ENCODE results near the gene C10orf90. TPM values are rescaled to one million over a fixed set of nuclear protein-coding genes. Genes with fewer than 3 reads are reported as not detected.

C10orf90 gene
- total RNA-seq, 1 donor from 2014 or later: not detected

GRCh38 chr10:126674741-126675515 is 4.4 kb upstream of the C10orf90 start:
- DNase-seq: no peak

GRCh38 chr10:126673565-126673964 is 3.1 kb upstream of the C10orf90 start:
- no peak for DNase-seq

DNA sequence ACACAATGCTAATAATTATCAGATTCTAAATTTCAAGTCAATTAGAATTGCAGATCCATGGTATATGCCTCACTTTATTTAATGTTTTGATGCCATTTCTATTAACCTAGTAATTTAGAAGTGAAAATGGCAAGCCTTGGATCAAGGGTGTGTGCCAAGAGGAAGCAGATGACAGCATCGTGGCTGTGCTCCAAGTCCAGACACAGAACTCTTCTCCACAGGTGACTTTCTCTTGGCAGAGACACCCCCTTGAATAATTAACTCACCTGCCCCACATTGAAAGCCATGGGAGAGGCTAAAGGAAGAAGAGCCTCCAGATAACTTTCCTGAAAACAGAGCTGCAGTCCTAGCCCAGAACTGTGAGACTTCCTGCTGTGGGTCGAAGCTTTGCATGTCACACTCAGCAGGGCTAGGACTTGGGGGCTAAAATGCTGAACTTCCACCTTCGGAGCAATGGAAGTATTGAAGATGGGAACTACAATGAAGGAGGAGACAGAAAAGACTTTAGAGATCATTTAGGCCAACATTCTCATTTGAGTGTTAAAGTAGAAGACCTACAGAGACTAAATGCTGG is 996 bp upstream of the C10orf90 start:
- no peak for DNase-seq

- no peak for DNase-seq
Measured at GRCh38 chr10:126670895-126671261, 385 bp upstream of the C10orf90 start.

GRCh38 chr10:126669168-126669567 is 1.3 kb downstream of the C10orf90 start:
- no peak for DNase-seq

DNA sequence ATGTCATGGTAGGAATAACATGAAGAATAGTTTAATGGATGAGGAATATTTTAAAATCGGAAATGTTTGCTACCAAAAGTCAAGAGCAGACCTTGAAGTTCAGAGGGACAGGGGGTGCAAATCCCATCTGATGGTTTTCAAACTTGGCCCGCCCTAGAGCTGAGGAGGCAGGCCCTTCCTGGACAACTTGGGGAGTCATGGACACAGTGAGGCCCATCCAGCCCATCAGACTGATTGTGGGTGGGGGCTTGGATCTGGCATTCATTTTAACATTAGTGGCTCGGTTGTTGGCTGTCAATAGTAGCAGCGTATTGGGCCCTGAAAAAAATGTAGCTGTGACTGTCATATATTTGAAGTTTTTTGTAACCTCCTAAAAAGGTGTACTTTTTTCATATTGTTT is 2.0 kb downstream of the C10orf90 start:
- no peak for DNase-seq

DNA sequence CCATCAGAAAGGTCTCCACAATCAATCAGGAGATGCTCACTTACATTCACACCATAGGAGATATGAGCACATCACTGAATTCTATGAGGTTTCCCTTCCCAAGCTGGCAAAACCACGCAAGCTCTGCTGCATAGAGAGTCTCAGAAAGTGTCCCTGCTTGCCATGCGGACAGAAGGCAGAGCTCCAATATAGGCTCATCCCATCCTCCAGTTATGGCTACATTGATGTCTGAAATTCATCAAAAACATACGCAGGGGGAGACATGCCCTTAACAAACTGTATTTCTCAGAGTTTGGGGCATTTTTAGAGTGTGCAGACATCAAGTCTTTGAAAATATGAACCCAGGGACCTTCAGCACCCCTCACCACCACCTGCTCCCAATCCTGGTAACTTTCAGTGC is 2.9 kb downstream of the C10orf90 start:
- no peak for DNase-seq

GRCh38 chr10:126665207-126665606 is 5.3 kb downstream of the C10orf90 start:
- DNase-seq: no peak

DNA sequence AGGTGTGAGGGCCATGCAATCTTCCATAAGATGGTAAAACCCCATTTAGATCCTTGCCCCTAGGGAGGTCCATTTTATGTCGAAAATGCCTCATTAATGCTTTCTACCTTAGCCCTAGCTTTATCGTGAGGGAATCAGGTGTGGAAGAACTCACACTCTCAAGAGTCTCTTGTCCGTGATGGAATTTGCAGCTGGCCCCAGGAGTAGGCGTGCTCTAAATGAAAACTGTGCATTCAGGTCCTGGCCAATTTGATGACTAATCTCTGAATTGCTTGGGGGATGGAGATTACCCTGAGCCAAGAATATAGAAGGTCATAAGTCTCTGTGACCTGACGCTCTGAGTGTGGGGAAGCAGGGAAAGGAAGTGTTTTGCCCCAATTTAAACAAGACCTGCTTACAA is 6.6 kb downstream of the C10orf90 start:
- no peak for DNase-seq

DNA sequence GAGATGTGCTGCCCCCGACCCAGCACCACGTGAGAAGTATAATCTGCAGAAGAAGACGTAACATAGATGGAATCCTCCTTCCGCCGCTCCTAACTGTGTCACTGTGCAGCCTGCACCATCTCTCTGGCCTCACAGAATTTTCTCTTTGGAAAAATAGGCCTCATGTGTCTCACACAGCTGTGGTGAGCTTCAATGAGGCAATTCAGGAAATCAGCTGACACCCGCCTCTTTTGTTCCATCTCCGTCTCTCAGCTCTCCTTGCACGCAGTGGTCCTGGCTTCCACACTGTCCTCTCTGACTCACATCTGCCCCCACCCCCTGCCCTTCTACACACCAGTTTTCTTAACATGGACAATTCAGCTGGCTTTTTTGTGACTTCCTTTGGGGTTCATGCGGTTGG is 7.2 kb downstream of the C10orf90 start:
- no peak for DNase-seq

DNA sequence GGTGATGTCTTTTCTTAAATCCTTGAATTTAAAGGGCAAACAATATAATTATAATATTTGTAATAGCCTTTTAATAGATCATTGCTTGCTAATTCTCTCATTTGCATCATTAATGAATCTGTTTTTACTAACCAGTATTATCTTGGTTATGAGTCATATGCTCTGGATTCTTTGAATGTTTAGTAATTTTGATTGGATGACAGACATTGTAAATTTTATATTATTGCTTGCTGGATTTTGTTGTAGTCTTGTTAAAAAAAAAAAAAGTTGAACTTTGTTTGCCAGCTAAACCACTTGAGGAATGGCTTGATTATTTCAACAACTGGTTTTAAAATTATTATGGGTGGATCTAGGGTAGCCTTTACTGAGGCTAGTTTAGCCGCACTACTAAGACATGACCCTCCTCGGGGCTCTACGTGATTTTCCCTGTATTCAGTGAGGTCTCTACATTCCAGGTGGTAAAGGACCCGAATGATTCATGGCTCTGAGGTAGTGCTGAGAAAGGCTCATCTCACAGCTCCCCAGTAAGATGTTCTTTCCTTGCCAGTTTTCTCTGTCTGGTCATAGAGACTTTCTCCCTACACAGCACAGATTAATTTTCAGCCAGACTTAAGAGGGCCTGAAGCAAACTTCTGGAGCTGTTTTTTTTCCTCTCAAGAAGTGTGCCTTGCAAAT is 8.5 kb downstream of the C10orf90 start:
- no peak for DNase-seq

DNA sequence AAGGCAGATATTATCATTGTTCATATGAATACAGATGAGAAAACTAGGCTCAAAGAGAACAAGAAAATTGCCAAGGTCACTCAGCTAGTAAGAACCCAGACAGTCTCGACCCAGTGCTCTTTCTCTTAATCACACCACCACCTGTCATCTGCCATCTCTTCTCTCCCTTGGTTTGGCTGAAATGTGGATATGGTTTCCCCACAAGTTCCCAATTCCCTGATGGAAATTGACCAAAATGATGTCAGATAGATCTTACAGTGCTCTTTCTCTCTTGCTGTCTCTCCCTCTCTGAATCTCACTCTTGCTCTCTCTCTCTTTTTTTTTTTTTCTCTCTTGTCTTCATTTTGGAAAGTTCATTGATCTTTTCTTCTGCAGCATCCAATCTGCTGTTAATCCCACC is 9.1 kb downstream of the C10orf90 start:
- DNase-seq: no peak

GRCh38 chr10:126659750-126660149 is 10.7 kb downstream of the C10orf90 start:
- DNase-seq: no peak

DNA sequence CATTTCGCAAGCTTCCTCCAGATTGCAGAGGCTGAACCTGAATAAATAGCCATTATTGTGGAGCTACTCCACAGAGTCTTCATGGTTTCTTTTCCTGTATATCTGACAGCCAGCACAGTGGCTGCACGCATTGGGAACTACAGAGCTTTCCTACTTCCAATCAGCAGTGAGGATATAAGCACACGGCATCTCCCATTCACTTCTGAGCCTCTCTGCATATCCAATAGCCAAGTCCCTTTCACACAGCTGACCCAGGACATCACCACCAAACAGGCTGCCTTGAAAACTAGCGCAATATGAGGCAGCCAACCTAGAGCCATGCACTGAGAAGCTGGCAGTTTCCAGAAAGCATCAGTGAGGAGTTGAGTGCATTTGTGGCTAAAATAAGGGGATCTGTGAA is 11.6 kb downstream of the C10orf90 start:
- no peak for DNase-seq

GRCh38 chr10:126654579-126654978 is 15.9 kb downstream of the C10orf90 start:
- DNase-seq: no peak

- DNase-seq: no peak
Measured at GRCh38 chr10:126651467-126651866, 19.0 kb downstream of the C10orf90 start.

DNA sequence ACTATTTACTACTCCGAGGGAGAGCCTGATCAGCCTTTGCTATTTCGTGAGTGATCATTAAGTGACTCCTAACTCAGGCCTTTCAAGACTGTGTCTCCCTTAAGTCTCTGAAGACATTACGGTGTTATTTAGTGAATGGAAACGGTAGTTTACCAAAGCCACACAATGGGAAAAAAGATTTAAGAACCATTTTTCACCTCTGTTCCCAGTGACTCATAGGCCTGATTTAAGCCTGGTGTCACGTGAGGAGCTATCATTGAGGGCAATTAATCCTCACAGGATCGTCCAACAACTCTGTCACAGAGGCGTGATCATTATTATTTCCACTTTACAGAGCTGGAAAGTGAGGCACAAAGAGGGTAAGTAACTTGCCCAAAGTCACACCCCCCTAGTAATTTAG is 20.3 kb downstream of the C10orf90 start:
- no peak for DNase-seq

DNA sequence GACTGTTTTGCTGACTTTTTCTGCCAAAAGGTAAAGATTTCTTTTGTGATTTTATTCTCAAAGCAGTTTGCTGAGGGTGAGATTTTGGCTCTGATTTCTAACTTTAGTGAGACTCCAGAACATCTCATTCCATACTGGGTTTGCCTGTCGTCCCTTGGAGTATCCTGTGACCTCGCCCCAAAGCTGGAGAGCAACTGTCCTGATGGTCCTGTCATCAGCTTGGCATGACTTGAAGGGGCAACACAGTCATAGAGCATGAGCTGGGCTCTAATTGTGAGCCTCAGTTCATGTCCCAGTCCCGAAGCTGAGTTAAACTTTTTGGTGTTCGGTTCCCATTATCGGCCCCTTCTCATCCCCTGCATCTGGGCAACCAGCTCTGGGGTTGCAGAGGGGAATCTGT is 23.4 kb downstream of the C10orf90 start:
- DNase-seq: no peak

- no peak for DNase-seq
Measured at GRCh38 chr10:126646110-126646509, 24.4 kb downstream of the C10orf90 start.

- no peak for DNase-seq
Measured at GRCh38 chr10:126640401-126640800, 30.1 kb downstream of the C10orf90 start.

DNA sequence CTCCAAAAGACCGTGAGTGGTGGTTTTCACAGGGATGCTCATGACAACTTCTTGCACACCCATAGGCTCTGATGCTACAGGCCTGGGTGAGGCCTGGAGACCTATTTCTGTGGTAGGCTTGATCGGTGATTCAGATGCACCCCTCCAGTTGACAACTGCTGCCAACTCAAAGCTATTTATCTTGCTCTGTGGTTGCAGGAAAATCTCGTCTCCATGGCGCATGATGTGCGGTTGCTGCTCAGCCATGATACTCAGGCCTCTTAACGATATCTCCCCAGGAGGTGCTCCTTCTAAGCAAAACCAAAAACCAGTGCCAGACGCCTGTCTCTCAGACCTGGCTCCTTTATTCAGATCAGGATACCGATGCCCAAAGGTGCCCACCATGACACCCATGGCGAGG is 31.4 kb downstream of the C10orf90 start:
- no peak for DNase-seq

DNA sequence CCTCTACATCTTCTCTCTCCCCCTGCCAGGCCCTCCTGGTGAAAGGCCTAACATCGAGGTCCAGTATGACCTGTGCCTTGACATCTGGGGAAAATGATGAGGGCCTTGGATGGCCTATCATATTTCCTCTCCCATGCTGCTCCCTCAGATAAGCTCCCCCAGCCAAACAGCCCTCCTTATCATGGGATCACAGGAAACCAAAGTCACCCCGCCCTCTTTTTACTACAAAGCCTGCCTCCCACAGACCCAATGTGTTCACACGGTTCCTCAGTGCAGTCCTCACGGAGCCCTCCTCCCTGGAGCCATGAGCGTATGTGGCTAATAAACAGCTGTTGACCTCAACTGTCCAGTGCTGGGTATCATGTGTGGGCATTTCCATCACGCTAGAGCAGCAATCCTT is 32.0 kb downstream of the C10orf90 start:
- DNase-seq: no peak

DNA sequence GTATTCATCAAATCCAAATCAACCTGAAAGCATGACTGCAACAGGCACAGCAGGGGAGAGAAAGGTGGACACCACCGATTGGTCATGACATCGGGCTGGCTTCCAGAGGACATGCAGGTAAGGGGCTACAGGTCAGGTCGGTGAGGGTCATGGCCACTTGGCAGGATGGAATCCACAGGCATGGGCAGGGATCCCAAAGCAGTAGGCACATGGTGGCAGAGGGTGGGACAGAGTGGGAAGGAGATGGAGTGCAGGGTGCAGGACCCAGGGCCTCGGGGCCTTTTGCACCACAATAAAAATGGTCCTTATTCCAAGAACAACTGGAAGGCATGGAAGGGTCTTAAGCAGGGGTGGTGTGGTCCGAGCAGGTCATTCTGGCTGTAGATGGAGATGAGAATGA is 33.0 kb downstream of the C10orf90 start:
- DNase-seq: no peak

DNA sequence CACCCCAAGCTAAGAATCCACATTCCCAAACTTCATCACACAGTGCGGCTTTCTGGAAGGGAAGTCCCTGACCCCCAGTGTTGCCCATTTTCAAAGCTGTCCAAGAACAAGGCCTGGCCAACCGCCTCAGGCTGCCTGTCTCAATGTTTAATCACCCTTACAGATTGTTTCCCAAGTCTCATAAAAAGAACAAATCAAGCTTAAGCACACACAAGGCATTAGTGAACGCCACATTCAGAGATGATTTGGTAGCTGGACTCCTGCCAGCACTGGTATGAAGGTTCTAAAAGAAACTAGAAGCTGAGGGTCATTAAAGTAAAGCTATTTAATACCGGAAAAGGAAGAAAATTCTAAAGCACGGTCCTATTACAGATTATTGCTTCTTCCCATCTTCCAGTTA is 35.6 kb downstream of the C10orf90 start:
- no peak for DNase-seq
